Ramos (cell line): ENCODE measurements around the gene KCNIP3.
"Not testable (repeated sequence)": the region's sequence is repeated elsewhere in the genome, so short reads cannot be mapped to it uniquely, and the experiment has no call there.

Experiments
- in situ Hi-C: fragments of 300-500 bp; cut with MboI; formaldehyde crosslinking; loops from one replicate; pipeline ENCODE4 v1.14.3; 2022; ENCODE audit warnings: low sequenced_read_pairs; ENCODE audit not compliant: unreplicated experiment

The KCNIP3 gene

DNA sequence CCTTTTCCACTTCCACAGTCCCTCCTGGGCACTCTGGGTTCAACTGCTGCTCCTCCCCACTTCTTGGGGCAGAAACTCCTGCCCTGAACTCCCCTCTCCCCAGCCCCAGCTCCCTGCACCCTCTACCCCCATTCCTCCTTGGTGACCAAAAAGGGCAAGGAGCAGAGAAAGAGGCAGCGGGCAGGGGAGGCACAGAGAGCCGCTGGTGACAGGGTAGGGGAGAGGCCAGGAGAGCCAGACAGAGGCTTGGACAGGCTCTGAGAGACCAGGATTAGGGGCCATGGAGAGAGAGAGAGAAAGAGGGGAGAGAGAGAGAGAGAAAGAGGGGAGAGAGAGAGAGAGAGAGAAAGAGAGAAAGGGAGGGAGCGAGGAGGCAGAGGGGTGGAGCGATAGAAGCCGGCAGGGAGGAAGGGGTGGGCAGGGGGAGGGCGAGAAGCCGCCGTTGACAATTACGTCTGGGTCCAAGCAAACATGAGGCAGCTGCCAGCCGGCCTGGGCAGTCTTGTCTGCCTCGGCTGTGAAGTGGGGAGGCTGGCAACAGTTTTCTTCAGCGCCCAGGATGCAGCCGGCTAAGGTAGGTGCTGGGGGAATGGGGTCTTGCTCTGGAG, at the start of gene KCNIP3:
TSS of gene KCNIP3 (plus strand) at position 468 of the 608 bp plus-strand sequence. CDS start at position 560, 92 bp downstream.
- in situ Hi-C loops: no loop called here

DNA sequence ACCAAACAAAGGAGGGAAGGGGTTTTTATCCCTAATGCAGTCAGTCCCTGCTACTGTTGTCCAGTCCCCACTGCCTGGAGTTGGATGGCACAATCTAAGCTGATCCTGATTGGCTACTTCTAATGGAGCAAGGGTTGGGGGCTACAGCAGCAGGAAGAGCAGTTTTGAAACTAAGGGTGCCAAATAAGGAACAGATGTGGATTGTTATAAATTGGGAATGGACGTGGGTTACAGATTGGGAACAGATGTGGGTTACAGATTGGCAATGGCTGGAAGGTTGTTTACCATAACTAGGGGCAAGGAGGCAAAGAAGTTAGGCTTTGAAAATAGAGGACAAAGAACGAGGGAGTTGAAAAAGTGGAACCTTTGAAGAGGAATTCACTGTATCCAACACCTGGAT, 38.9 kb upstream of the KCNIP3 start:
- in situ Hi-C loops: no loop called here

DNA sequence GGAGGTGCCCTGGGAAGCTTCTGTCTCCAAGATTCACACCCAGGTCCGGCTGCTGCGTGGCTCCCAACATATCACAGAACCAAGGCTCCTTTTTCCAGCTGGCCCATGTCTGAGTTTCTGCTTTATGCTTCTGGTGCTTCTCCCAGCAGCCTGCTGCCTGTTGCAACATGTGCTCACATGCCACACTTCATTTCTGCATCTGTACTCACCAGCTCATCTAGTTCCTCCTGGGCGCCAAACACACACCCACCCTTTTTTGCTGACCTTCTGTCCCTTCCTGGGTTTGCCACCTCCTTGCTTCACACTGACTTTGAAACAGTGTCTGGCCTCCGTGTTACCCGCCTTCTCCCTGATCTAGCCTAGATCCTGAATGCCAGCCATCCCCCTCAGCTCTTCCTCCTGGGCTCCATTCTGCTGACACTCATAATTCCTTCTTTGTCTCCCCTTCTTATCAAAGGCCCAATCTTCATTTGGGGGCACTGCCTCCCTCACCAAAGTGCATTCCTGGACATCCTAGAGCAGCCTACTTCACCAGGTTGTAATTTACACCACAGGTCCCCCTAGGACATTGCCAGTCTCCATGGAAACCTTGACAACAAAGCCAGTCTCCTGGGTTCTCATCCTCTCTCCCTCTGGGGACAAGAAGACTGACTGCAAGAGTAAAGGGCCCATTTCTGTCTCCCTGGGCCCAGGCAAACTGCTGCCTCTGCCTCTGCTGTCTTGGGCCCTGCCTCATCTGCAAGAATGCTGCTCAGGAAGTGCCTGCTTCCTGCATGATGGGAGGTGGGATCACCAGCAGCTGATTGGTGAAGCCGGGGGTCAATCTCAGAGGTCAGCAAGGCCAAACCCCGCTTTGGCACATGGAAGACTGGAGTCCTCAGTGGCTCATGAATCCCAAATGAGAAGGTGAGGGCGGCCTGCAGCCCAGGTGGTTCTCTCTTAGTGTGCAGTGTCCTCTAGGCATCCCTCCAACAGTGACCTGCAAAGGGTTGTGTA, 36.8 kb upstream of the KCNIP3 start:
- in situ Hi-C loops: no loop called here

DNA sequence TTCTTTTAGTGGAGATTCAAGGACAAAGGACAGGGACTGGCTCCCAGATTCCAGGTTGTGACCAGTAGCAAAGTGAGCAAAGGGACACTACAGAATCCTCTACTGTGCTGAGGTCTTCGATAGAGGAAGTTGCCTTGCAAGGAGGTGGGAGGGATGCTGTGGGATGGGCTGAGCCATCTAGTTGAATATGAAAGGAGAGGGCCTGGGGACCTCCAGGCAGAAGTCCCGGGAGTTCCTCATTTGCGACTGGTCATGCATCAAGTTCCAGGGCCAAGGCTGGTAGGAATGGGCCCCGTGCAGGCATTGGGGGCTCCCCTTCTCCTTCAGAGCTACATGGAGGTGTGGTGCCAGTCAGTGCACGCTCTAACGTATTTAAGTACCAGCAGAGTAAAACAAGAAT, 35.5 kb upstream of the KCNIP3 start:
- in situ Hi-C loops: no loop called here

DNA sequence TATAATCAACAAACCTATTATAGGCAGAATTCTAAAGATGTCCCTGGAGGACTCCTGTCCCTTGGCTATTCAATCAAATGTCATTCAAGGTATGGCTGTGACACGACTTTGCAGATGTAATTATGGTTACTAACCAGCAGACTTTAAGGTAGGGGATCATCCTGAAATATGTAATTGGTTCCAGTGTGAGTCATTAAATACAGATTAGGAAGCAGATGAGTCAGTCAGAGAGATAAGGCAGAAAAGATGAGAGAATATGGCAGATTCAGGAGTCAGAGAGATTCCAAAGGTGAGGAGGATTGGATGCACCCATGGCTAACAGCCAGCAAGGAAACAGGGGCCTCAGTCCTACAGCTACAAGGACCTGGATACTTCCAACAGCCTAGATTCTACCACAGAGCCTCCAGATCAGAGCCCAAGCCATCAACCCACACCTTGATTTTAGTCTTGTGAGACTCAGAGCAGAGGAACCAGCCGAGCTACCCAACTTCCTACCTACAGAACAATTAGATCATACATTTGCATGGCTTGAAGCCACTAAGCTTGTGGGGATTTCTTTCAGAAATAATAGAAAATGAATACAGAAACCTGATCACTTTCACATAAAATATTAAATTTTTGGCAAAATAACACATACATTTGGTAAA, 34.1 kb upstream of the KCNIP3 start:
- in situ Hi-C loops: no loop called here

DNA sequence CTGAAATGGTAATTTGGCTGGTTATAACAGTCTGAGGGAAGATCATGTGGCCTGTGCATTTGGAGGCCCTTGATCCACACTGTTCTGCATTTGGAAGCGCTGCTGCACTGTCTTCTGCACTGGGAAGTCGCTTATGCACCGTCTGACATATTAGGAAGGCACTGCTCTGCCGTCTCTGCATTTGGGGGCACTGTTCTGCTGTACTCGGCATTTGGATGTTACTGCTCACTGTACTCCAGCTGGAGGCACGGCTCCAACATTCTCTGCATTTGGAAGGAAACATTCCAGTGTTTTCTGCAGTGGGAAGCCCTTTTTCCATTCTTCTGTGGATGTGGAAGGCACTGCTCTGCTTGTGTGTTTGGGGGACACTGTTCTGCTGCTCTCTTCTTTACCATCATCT, 32.5 kb upstream of the KCNIP3 start:
- in situ Hi-C loops: no loop called here

DNA sequence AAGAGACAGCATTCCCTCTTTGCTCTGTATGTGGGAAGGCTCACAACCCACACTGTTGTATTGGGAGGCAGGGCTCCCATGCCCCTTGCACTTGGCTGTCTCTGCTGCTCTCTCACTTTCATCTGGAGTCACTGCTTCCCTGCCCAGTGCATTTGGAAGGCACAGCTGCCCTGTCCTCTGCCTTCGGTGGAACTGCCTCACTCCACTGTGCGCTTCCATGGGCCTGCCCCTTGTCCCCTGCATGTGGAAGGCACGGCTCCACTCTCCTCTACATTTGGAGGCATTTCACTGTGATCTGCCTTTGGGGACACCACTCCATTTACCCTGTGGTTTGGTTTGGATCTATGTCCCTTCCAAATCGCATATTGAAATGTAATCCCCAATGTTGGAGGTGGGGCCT, 32.0 kb upstream of the KCNIP3 start:
- in situ Hi-C loops: no loop called here

DNA sequence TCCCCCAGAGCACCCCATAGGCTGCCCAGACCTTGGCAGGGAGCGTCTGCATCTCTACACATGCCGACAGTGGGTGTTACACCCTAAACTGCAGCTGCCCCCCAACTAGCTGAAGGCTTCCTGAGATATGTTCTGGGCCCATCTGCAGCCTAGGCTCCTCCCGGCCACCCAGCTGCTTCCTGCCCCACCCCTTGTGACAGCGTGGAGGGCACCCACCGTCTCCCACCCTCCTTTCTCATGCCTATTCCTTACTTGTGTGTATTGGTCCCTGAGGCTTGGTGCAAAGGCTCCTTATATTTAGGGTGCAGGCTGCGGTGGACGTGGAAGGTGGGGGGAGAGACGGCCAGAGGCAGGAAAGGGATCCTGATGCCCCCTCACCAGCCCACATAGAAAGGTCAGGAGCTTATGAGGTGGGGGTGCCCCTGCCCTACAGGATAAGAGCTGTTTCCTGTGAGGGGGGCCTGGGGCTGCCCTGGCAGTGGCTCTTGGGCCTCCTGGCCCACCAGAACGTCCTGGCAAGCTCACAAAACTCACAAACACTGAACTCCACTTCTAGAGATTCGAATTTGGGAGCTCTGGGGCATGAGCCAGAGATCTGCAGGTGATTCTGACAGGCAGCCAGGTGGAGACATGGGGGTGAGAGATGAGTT, 30.2 kb upstream of the KCNIP3 start:
- in situ Hi-C loops: no loop called here

DNA sequence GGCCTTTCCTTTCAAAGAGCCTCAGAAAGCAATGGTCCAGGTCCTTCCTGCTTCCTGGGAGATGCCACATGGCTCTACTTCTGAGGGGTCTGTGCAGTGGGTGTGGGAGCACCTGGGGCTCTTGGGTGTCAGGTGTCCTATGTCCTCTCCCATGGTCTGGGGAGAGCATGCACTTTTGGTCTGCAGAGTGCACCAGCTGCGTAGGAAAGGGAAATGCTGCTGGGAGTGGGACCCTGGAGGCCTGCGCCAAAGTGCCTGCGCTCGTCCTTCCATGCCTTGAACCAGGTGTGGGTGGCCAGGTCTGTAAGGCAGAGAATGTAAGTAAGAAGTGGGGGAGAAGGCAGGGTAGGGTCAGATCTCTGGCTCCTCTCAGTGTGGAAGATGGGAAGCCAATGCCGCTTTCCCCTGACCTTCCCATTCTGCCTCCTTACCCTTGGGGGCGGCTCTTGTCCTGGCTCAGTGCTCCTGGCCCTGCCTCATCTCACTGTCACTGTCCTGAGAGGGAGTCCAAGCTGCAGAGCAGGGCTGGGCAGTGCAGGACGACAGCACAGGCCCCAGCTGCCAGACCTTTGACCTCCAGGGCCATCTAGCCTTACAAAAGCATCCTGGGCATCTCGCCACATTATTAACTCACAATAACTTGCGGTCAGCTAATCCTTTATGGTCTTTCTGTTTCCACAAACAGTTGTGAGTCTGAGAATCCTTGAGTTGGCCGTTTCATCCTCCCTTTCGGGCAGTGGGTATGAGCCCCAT, 29.5 kb upstream of the KCNIP3 start:
- in situ Hi-C loops: no loop called here

DNA sequence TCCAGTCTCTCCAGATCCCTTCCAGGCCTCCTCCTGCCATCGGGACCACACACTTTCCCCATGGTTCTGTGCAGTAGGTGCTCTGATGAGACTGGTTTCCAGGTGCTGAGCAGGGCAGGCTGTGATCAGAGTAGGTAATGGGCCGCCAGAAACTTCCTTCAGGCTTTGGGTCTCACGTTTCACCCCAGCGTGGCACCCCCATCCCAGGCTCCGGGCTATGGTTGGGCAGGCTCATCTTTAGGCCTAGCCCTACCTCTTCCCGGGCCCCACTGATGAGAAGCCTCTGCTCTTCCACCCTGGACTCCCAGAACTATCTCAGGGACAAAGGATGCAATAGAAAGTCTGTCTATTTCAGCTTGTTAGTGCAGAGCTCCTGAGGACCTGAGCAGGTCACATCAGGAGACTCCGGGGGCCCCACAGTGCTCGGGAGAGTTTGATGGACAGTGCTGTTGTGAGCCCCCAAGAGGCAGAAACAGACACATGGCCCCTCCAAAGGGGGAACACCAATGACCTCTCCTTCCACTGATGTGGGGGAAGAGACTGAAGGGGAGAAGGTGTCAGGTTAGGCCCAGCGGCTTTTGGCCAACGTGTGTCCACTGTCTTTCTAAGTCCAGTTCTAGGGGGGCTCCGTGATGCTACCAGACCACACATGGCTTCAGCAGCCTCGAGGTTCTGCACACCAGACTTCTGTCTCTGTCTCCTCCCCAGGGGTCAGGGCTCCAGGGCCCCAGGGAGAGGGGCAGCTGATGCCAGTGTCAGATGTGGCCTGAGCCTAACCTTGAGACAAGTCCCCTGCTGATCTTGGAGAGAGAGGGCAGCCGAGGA, 28.7 kb upstream of the KCNIP3 start:
- in situ Hi-C loops: no loop called here

DNA sequence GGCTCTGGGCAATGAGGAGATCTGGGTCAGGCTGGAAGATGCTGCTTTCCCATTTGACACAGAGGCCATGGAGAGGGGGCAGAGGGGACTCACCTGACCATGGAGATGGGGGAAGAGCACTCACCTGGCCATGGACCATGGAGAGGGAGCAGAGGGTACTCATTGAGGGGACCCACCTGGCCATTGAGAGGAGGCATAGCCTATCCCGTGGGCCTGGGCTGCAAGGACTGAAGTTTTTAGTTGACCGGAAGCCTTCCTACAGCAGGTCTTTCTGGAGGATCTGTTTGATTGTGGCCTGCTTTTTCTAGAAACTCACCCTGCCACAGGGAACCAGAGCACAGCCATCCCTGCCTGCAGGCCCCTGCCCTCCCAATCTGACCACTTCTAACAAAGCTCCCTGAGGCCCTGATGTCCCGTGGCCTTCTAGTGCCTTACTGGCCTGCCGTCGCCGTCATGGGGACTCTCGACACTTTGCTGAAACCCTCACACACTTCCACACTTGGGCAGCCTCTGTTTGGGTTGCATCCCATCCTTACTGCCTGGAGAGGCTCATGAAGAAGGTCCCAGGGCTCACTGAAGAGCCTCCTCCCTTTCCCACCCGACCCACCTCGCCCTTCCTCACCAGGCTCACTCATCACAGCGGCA, 28.0 kb upstream of the KCNIP3 start:
- in situ Hi-C loops: no loop called here

DNA sequence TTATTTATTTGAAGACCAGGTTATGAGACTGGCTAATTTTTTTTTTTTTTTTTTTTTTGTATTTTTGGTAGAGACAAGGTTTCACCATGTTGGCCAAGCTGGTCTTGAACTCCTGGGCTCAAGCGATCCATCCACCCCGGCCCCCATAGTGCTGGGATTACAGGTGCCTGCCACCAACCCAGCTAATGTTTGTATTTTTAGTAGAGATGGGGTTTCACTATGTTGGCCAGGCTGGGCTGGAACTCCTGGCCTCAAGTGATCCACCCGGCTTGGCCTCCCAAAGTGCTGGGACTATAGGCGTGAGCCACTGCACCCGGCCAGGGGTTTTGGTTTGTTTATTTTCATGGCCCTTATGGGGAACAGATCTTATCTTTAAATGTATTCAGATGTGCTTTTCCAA, 27.4 kb upstream of the KCNIP3 start:
- in situ Hi-C loops: not testable (repeated sequence)

DNA sequence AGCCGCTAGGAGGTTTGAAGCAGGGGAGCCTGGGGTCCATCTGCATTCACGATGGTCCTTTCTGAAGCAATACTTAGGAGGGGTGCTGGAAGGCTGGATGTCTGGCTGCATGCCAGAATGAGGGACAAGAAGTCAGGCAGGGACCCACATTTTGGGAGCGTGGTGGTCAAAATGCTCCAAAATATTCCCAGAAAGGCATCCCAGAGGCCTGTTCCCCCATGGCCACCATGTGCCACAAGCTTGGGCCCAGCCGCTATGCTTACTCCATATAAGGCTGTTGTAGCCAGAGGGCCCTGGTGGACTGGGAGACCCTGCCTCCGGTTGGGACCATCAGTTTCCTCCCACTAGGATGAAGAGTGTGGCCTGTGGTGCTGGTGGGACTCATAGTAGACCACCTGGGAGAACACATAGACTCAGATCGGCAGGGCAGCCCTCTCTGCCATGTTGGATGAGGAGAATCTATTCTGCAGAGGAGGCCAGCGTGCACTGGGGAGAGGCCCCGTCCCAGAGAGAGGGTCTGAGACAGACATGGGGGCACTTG, 26.5 kb upstream of the KCNIP3 start:
- in situ Hi-C loops: no loop called here

DNA sequence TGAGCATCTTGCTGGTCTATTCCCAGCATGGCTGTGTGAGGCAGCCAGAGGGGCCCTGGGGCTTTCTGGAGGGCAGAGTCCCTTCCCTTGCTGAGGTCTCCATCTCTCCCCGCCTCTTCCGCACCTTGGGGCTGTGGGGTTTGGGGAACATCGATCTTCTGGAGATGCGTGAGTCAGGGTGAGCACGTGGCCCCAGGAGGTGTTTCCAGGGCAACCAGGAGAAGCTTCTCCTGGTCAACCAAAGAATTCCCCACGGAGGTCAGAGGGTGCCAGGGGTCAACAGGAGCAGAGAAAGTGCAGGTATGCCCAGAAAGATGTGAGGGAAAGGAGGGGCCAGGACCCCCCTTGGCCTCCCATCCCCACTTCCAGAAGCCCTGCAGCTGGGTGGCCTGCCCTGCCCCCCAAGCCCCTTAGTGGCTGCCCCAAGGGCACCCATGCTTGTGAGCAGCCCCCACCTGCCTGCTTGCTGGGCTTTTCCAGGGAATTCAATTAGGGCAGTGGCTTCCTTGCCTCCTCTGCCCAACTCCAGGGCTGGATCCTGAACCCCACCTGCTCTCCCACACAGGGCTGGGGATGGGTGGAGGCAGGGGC, 25.7 kb upstream of the KCNIP3 start:
- in situ Hi-C loops: no loop called here

DNA sequence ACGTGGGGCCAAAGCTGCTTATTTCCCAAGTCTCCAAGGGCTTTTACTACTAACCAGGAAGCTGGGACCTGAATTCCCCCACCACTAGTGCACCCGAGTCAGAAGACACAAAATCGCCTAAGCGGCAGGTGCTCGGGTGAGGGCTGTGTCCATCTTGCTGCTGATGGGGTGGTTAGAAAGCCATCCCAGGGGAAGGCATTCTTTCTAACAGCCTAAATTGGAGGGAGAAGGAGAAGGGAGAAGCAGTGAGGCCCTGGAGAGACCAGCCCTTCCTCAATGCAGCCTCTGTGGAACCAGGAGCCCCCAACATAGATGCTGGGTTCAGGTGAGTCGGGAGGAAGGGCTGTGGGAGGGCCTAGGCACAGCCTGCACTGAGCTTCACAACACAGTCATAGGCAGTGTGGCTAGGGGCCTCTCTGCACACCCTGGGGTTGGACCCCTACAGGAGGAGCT, 24.8 kb upstream of the KCNIP3 start:
- in situ Hi-C loops: no loop called here

DNA sequence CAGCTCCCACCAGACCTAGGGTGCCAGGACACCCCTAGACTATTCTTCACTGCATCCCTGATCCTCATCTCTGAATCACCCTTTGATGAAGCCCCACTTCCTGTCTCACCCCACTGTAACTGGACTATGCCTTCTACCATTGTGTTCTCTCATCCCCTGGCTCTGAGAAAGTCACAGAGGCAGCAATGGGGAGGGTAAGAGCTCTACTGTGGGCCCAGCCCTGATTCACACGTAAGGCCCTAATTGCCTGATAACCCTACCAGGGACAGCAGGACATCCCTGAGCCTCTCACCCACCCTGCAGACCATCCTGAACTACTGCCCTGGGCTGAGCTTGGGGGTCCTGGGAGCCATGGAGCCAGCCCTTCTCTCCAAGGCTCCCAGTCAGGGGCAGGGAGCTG, 24.4 kb upstream of the KCNIP3 start:
- in situ Hi-C loops: no loop called here

DNA sequence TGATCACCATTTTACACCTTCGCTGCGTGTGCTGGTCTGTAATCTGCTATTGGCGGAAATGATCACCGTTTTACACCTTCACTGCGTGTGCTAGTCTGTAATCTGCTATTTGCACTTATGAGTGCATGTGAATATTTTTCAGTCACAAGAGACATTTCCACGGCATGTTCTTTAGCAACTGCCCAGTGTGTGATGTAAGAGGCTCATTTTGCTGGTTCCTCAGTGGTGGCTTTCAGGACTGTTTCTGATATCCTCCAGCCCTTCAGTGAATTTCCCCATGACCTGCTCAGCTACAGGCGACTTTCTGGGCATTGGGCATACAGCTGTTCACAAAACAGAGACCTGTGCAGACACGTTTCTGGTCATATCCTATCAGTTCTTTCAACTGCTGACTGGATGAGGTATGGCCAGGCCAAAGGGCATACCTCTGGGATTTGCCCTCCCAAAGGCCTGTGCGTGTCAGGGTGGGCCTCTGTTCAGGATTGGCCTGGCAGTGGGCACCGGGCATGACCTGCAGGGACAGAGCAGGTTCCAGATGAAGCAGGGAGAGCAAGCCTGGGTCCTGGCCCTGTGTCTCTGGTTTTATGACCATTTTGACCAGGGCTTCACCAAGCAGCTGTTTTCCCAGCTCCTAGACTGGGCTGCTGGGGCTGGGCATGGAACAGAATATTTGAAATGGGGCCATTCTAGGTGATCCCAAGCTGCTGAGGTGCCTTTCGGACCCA, 23.4 kb upstream of the KCNIP3 start:
- in situ Hi-C loops: no loop called here
